ENCODE measurements around the gene JARID2. TPM values are rescaled to one million over a fixed set of nuclear protein-coding genes. Genes with fewer than 3 reads are reported as not detected.

Gene JARID2
- total and polyA plus RNA-seq, 2 of the 4 experiments (the other 2 are of a cell fraction) = 9.6 to 12.9 TPM

GRCh38 chr6:15516378-15516777, 270.5 kb downstream of the JARID2 start:
- no peak overlapping the region for H3K4ac ChIP-seq (ENCODE audit: low read depth, low read length)
- dilution Hi-C loops (cut with HindIII; ENCODE audit: low sequenced_read_pairs, unreplicated experiment) (no loop called here), in situ Hi-C loops (cut with MboI; ENCODE audit: low sequenced_read_pairs) (no loop called here), intact Hi-C loops (cut with micrococcal nuclease) (no loop called here)
- H3K56ac ChIP-seq (ENCODE audit: extremely low read depth, insufficient read depth, low read length) = no peak overlapping the region
- peaks cover 5 to 33% of the 10 kb centered on the region in 2 experiments for H3K79me1 ChIP-seq (ENCODE audit: low read depth in 1 of 2, low read length in 2 of 2)
- H2AFZ ChIP-seq (replicated peaks; ENCODE audit: low read length, poor library complexity) = no peak overlapping the region
- ATAC-seq (ENCODE audit: low read depth) (no peak), DNase-seq (no peak)
- TF ChIP-seq RCOR1 (IDR thresholded peaks at IDR 0.05; ENCODE audit: insufficient replicate concordance, low read length) (no peak), RAD21 (IDR thresholded peaks at IDR 0.05; ENCODE audit: low read length) (no peak), CEBPB (IDR thresholded peaks at IDR 0.05; ENCODE audit: low read depth, low read length) (no peak), RFX5 (IDR thresholded peaks at IDR 0.05; ENCODE audit: low read depth, low read length) (no peak), FOS (IDR thresholded peaks at IDR 0.05; ENCODE audit: low read depth, low read length) (no peak), SMC3 (IDR thresholded peaks at IDR 0.05; ENCODE audit: low read depth, low read length) (no peak)
- H2BK5ac ChIP-seq (ENCODE audit: low read depth, low read length, poor library complexity, severe bottlenecking) = no peak overlapping the region
- no CpG with 5 or more reads among the region's 13 CpGs for WGBS, 2 experiments (ENCODE audit: extremely low coverage in 2 of 2, insufficient read length in 1 of 2)
- H2AK5ac ChIP-seq (ENCODE audit: low read depth, low read length) = no peak overlapping the region
- no peak overlapping the region for H2BK15ac ChIP-seq (ENCODE audit: low read depth, low read length)
- H3K4me2 ChIP-seq (ENCODE audit: low read depth, low read length) = no peak overlapping the region
- H4K8ac ChIP-seq (ENCODE audit: low read depth in 2 of 2, low read length in 2 of 2) = no peak overlapping the region
- peaks cover 3% of the 10 kb centered on the region for H4K20me1 ChIP-seq (ENCODE audit: insufficient read depth, low read length)
- H3K4me3 ChIP-seq (ENCODE audit: insufficient read depth, low read depth, low read length) = no peak overlapping the region
- H3K27ac ChIP-seq (ENCODE audit: insufficient read depth, low read length) = no peak overlapping the region
- BruUV-seq (replicated peaks) = no TSS peak
- no peak overlapping the region for H3K23ac ChIP-seq (ENCODE audit: low read depth, low read length)
- no peaks in the 10 kb centered on the region for H3K4me1 ChIP-seq (ENCODE audit: control insufficient read depth, insufficient read depth, low read length)
- no peak overlapping the region for H3K9ac ChIP-seq (ENCODE audit: low read depth, low read length)
- no peak overlapping the region for H3K18ac ChIP-seq (ENCODE audit: low read depth, low read length)
- no peaks in the 10 kb centered on the region for H3K27me3 ChIP-seq (ENCODE audit: control insufficient read depth, insufficient read depth, low read length)
- H3K36me3 ChIP-seq (ENCODE audit: control insufficient read depth, insufficient read depth, low read length) = peaks cover 74% of the 10 kb centered on the region
- no peak overlapping the region for H3K14ac ChIP-seq (replicated peaks; ENCODE audit: low read depth, low read length)
- H4K5ac ChIP-seq (ENCODE audit: low read depth, low read length) = no peak overlapping the region
- H4K91ac ChIP-seq (ENCODE audit: insufficient read depth, low read depth, low read length) = no peak overlapping the region
- no peaks in the 10 kb centered on the region for H3K9me3 ChIP-seq (ENCODE audit: control insufficient read depth, insufficient read depth, low read length)
- no peak overlapping the region for H2BK120ac ChIP-seq (ENCODE audit: low read depth, low read length)
- no peak overlapping the region for H2BK20ac ChIP-seq (ENCODE audit: low read depth, low read length)
- no peak overlapping the region for H2AK9ac ChIP-seq (replicated peaks; ENCODE audit: low read depth, low read length, poor library complexity)
- peaks cover 10% of the 10 kb centered on the region for H3K9me1 ChIP-seq (ENCODE audit: insufficient read depth, low read length)
- POLR2A ChIA-PET (ENCODE audit: unreplicated experiment) = no interaction called here
- CTCF ChIA-PET = no interaction called here
